ENCODE results near the gene RAB14. TPM values are rescaled to one million over a fixed set of nuclear protein-coding genes. Genes with fewer than 3 reads are reported as not detected.
"Not testable (repeated sequence)": the region's sequence is repeated elsewhere in the genome, so short reads cannot be mapped to it uniquely, and the experiment has no call there.

The RAB14 gene
- total RNA-seq, 1 donor from 2014 or later: 63.8 TPM

- intact Hi-C loops (cut with micrococcal nuclease): no loop called here
- ATAC-seq (ENCODE audit: low read depth): no peak
- no peaks in the 10 kb centered on the region for H3K27me3 Mint-ChIP-seq
- TF ChIP-seq CTCF (IDR thresholded peaks at IDR 0.05): no peak
- H3K9me3 Mint-ChIP-seq: no peaks in the 10 kb centered on the region
- CTCF ChIA-PET: no interaction called here
- H3K4me1 Mint-ChIP-seq: peaks cover 43% of the 10 kb centered on the region
- peaks cover 87% of the 10 kb centered on the region for H3K36me3 Mint-ChIP-seq (ENCODE audit: low read depth)
- no peak overlapping the region for H3K4me3 Mint-ChIP-seq
- no peak for DNase-seq
- H3K27ac Mint-ChIP-seq: no peak overlapping the region
- POLR2A ChIA-PET: interaction anchor here (1.1 kb wide), 1 partner anchor 18 kb away, joined by 3 read pairs; no protein-coding TSS in a partner anchor
These were observed 21.6 kb downstream of the RAB14 start for GRCh38 chr9:121179930-121180681.

- H3K27me3 Mint-ChIP-seq; H3K4me3 Mint-ChIP-seq; DNase-seq; H3K27ac Mint-ChIP-seq; ATAC-seq (ENCODE audit: low read depth); H3K9me3 Mint-ChIP-seq; POLR2A ChIA-PET; CTCF ChIA-PET; intact Hi-C loops (cut with micrococcal nuclease): not testable (repeated sequence)
- Mint-ChIP-seq H3K36me3 (ENCODE audit: low read depth) (peaks cover 90% of the 10 kb centered on the region), H3K4me1 (peaks cover 37% of the 10 kb centered on the region)
These were observed 22.3 kb downstream of the RAB14 start for GRCh38 chr9:121179373-121179721.

- ATAC-seq (ENCODE audit: low read depth) (no peak), DNase-seq (no peak)
- ChIA-PET POLR2A (no interaction called here), CTCF (no interaction called here)
- H3K4me1 Mint-ChIP-seq: peaks cover 32% of the 10 kb centered on the region
- H3K27ac Mint-ChIP-seq: no peak overlapping the region
- no peaks in the 10 kb centered on the region for H3K9me3 Mint-ChIP-seq
- TF ChIP-seq CTCF (IDR thresholded peaks at IDR 0.05): no peak
- no peaks in the 10 kb centered on the region for H3K27me3 Mint-ChIP-seq
- intact Hi-C loops (cut with micrococcal nuclease): no loop called here
- H3K36me3 Mint-ChIP-seq (ENCODE audit: low read depth): peaks cover 88% of the 10 kb centered on the region
- H3K4me3 Mint-ChIP-seq: no peak overlapping the region
These were observed 22.8 kb downstream of the RAB14 start for GRCh38 chr9:121178676-121179372.

GRCh38 chr9:121173501-121173900 is 28.2 kb downstream of the RAB14 start:
- TF ChIP-seq CTCF (IDR thresholded peaks at IDR 0.05): no peak
- intact Hi-C loops (cut with micrococcal nuclease): no loop called here
- ChIA-PET CTCF (no interaction called here), POLR2A (interaction anchor here (0.5 to 1.1 kb wide), 2 partner anchors 10 to 12 kb away, joined by 3 read pairs; no protein-coding TSS in a partner anchor)
- ATAC-seq (ENCODE audit: low read depth) (no peak), DNase-seq (no peak)
- Mint-ChIP-seq H3K27ac (peak overlapping the region; percentile 59), H3K27me3 (no peaks in the 10 kb centered on the region), H3K9me3 (no peaks in the 10 kb centered on the region), H3K4me3 (no peak overlapping the region), H3K4me1 (peaks cover 7% of the 10 kb centered on the region), H3K36me3 (ENCODE audit: low read depth) (peaks cover 91% of the 10 kb centered on the region)

- H3K9me3 Mint-ChIP-seq: no peaks in the 10 kb centered on the region
- ATAC-seq (ENCODE audit: low read depth) (no peak), DNase-seq (no peak)
- intact Hi-C loops (cut with micrococcal nuclease): no loop called here
- CTCF ChIA-PET: interaction anchor here (1.5 kb wide), 1 partner anchor 227 kb away, joined by 3 read pairs; no protein-coding TSS in a partner anchor
- POLR2A ChIA-PET: interaction anchor here (0.5 to 1.1 kb wide), 2 partner anchors 9 to 11 kb away, joined by 3 read pairs; no protein-coding TSS in a partner anchor
- peak overlapping the region; percentile 59 for H3K27ac Mint-ChIP-seq
- peaks cover 7% of the 10 kb centered on the region for H3K4me1 Mint-ChIP-seq
- H3K4me3 Mint-ChIP-seq: no peak overlapping the region
- TF ChIP-seq CTCF (IDR thresholded peaks at IDR 0.05): no peak
- no peaks in the 10 kb centered on the region for H3K27me3 Mint-ChIP-seq
- H3K36me3 Mint-ChIP-seq (ENCODE audit: low read depth): peaks cover 92% of the 10 kb centered on the region
These were observed 28.8 kb downstream of the RAB14 start for GRCh38 chr9:121172726-121173487.
